ENCODE measurements around the gene KRT4.

DNA sequence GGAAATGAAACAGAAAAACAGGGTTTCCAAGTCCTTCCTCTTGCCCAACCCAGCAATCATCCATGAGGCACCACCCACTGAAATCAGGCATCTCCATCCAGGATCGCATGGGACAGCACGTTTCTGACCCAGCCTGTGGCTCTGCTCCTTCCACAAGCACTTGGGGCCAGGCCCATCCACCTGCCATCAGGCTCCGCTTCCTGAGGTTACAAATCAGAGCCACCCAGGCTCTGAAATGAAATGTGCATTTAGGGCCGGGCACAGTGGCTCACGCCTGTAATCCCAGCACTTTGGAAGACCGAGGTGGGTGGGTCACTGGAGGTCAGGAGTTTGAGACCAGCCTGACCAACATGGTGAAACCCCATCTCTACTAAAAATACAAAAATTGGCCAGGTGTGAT lies 35.6 kb upstream of the KRT4 start:
- TF ChIP-seq CTBP1 (IDR thresholded peaks at IDR 0.05; ENCODE audit: borderline replicate concordance) (no peak), SP1 (IDR thresholded peaks at IDR 0.05) (no peak), ARNT (IDR thresholded peaks at IDR 0.05) (no peak), ZNF384 (IDR thresholded peaks at IDR 0.05) (no peak), FOXA1 (IDR thresholded peaks at IDR 0.05) (no peak), FOXK2 (IDR thresholded peaks at IDR 0.05) (no peak), SUZ12 (IDR thresholded peaks at IDR 0.05) (no peak)

Measured in HEK293T (cell line).